EL (cell line): ENCODE measurements around the gene DDX39B.
"Not testable (repeated sequence)": the region's sequence is repeated elsewhere in the genome, so short reads cannot be mapped to it uniquely, and the experiment has no call there.

Experiments used
- DNase-seq: peaks from one replicate; pipeline ENCODE4 v3.0.0-alpha.2; 2016

DDX39B gene

GRCh38 chr6:31541658-31542521 lies at the start of gene DDX39B:
DDX39B (minus strand) TSS chr6:31542003; CDS start chr6:31540532, 1,471 bp downstream.
- DNase-seq: peak; percentile 98

- not testable (repeated sequence) for DNase-seq
Observed at GRCh38 chr6:31590691-31591090, 48.9 kb upstream of the DDX39B start.

DNA sequence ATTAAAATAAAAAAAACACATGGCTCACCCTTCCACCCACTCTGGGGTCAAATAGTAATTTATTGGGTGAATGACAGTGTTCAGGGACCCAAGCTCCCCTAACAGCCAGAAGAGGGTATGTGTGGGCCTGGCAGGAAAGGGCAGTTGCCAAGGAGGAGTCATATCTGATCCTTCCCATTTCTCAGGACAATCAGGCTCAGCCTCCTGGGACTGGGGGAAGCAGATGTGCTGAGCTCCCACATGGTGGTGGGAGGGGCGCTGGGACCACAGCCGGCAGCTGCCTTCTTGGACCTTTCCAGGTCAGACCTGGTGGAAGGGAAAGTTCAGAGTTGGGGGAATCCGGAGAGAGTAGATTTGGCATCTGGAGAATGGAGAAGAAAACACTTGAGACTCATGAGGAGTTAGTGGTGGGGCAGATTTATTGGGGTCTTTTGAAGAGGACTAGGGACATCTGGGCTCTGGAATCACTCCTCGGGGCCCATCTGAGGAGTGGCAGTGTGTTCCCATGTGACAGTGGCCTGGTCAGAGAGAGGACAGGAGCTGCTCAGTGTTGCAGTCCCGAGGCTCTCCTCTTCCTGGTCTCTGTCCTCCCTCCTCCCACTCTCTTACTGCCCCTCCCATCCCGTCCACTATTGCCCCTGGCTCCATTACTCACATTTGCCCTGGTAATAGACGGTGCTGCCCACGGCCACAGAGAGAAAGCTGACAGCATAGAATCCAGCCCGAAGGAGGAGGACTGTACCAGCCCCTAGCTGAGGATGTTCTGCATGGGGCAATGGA lies 47.3 kb upstream of the DDX39B start:
- peak; percentile 34 for DNase-seq

GRCh38 chr6:31587791-31588777 lies 46.3 kb upstream of the DDX39B start:
- DNase-seq: no peak

DNA sequence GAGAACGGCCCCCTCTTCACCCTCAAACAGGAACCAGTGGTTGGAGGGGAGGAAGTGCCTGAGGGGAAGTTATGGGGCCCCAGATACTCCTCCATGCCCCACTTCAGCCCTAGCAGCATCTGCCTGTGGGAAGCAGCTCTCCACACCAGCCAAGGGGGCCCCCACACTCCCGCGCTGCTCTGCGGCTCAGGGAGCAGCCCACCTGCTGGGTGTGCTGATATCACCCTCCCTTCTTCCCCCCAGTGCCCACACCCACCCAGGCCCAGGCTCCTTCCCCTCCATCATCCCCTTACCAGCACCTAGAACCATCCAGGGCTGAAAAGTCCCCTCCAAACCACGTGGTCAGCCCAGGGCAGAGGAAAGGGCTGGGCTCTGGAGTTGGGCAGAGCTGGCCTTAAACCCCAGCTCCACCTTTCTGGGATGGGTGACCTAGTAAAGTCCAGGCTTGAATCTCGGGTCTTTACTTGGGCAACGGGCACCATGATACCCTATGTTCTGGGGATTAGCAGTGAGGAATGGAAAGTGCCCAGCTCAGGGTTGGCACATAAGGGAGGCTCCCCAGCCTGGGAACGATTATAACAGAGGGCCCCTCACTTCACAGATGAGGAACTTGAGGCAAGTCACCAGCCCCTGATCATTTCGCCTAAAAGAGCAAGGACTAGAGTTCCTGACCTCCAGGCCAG lies 44.9 kb upstream of the DDX39B start:
- no peak for DNase-seq

DNA sequence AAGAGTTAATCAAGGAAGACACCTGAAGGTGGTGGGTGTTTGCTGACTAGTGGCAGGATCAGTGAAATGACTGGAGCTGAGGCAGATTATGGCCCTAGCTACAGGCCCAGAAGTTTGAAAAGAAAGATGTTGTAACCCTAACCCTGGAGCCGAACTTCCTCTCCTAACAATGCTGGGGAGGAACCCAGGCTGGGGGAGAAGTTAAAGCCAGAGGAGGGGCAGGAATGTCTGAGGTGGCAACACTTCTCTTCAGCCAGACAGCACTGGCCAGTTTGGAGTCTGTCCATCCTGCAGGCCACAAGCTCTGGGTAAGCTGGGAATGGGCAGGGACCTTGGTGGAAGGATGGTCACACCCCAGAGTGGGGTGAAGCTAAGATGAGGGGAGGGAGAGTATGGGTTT lies 44.2 kb upstream of the DDX39B start, which contains the start of gene LST1:
Gene LST1 (plus strand): TSS at position 270 of the 400 bp plus-strand sequence. CDS start 1,023 bp downstream, outside the sequence.
- DNase-seq: no peak

DNA sequence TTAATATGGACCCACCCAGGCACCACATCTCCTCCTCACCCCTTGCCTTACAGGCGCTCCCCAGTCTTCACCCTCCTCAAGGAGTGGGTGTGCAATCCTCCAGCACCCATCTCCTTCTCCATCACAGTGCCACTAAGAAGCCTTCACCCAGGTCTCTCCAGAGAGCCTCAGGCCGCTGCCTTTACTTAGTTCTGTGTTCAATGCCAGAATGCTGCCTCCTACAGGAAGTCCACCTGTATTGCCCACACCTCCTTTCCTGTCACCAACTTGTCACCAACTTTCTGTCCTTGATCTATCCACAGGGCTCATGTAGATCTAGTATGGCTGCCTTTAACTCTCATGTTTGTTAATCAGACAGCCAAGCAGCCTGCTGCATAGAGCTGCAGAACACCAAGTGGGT lies 43.7 kb upstream of the DDX39B start:
- DNase-seq: no peak

GRCh38 chr6:31582230-31582643 lies 40.4 kb upstream of the DDX39B start, which contains the start of gene LTB:
LTB (minus strand) TSS chr6:31582424; CDS start chr6:31582417, 7 bp downstream.
- no peak for DNase-seq

- peak; percentile 23 for DNase-seq
Observed at GRCh38 chr6:31581434-31582229, 39.8 kb upstream of the DDX39B start.

GRCh38 chr6:31580807-31581433 lies 39.1 kb upstream of the DDX39B start:
- DNase-seq: peak; percentile 81

GRCh38 chr6:31580438-31580740 lies 38.6 kb upstream of the DDX39B start:
- no peak for DNase-seq

DNA sequence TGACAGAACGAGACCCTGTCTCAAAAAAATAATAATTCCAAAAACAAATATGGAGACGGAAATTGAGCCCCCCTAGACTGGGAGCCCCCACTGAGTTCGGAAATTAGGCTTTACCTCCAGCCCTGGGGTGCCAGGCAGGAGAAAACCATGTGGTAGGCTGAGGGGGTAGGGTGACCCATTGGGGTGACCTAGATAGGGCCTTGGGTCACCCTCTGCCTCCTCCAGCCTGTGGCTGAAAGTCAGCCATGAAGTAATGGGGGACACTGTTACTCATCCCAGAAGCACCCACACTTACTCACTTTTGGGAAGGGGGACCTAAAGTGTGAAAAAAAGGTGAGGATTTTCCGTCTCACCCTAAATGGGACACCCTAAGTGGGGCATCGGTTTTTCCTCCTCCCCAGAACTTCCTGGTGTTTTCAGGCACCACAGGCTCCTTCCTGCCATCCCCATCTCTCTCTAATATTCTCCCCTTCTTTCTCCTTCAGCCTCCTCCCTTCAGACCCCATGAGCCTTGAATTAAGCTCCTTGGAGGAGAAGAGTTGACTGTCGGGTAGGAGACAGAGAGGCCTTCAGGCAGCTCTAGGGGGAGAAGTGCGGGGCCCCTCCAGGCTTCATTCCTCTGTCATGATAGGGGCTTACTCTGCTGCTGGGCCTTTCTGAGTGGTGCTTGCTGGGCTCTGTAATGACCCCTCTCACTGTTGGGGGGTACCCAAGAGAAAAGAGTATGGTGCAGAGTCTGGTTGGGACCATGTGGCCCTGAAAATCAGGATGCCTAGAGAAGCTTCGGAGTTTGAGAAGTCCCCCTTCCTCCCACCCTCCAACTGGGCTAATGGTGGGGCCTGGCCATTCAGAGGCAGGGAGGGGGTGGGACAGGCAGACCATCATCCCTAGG lies 38.0 kb upstream of the DDX39B start:
- no peak for DNase-seq

GRCh38 chr6:31579119-31579505 lies 37.3 kb upstream of the DDX39B start:
- DNase-seq: no peak

- DNase-seq: no peak
Observed at GRCh38 chr6:31578184-31579118, 36.6 kb upstream of the DDX39B start.

- no peak for DNase-seq
Observed at GRCh38 chr6:31577579-31577966, 35.8 kb upstream of the DDX39B start.

GRCh38 chr6:31576897-31577578 lies 35.2 kb upstream of the DDX39B start:
- no peak for DNase-seq

- no peak for DNase-seq
Observed at GRCh38 chr6:31575952-31576685, 34.3 kb upstream of the DDX39B start.
